Smooth muscle cell (in vitro differentiated cells): Measurements from ENCODE around the gene FSD2. TPM values are rescaled to one million over a fixed set of nuclear protein-coding genes. Genes with fewer than 3 reads are reported as not detected.

Source experiments
- DNase-seq: peaks from one replicate; lab custom pipeline; 2025; ENCODE audit not compliant: unreplicated experiment; lab: John Stamatoyannopoulos, UW
- H2AFZ ChIP-seq: fragments of 200-600 bp; sonication (generic); 2 replicates; pipeline ENCODE4 v1.6.0; 2016; ENCODE audit warnings: antibody characterized with exemption, low read depth, mild to moderate bottlenecking
- H3F3A ChIP-seq: fragments of 200-600 bp; sonication (generic); 2 replicates; pipeline ENCODE4 v1.6.0; 2017; ENCODE audit warnings: antibody characterized with exemption, low read depth
- H3K27ac ChIP-seq: fragments of 200-600 bp; sonication (generic); 2 replicates; pipeline ENCODE4 v1.5.1; 2016; ENCODE audit warnings: low read depth, mild to moderate bottlenecking
- H3K27me3 ChIP-seq: fragments of 200-600 bp; sonication (generic); 2 replicates; pipeline ENCODE4 v1.6.1; 2016; ENCODE audit warnings: low read depth, mild to moderate bottlenecking
- H3K36me3 ChIP-seq: fragments of 200-600 bp; sonication (generic); 2 replicates; pipeline ENCODE4 v1.5.1; 2016; ENCODE audit warnings: low read depth
- H3K4me1 ChIP-seq: fragments of 200-600 bp; sonication (generic); 2 replicates; pipeline ENCODE4 v1.5.1; 2016; ENCODE audit warnings: low read depth
- H3K4me2 ChIP-seq: fragments of 200-600 bp; sonication (generic); 2 replicates; pipeline ENCODE4 v1.6.0; 2016; ENCODE audit warnings: mild to moderate bottlenecking
- H3K4me3 ChIP-seq: fragments of 200-600 bp; sonication (generic); 2 replicates; pipeline ENCODE4 v1.5.1; 2016; ENCODE audit warnings: mild to moderate bottlenecking
- H3K79me2 ChIP-seq: fragments of 200-600 bp; sonication (generic); 2 replicates; pipeline ENCODE4 v1.6.0; 2016; ENCODE audit warnings: low read depth, mild to moderate bottlenecking
- H3K9ac ChIP-seq: fragments of 200-600 bp; sonication (generic); 2 replicates; pipeline ENCODE4 v1.6.0; 2016; ENCODE audit warnings: low read depth
- H3K9me3 ChIP-seq: fragments of 200-600 bp; sonication (generic); replicated peaks from 2 replicates; pipeline ENCODE4 v1.5.1; 2016; ENCODE audit warnings: low read depth
- H4K20me1 ChIP-seq: fragments of 200-600 bp; sonication (generic); 2 replicates; pipeline ENCODE4 v1.6.0; 2016; ENCODE audit warnings: low read depth
- CTCF ChIP-seq: fragments of 200-600 bp; sonication (generic); IDR thresholded peaks from 2 replicates; pipeline ENCODE4 v1.5.1; 2017; ENCODE audit warnings: borderline replicate concordance, mild to moderate bottlenecking, antibody characterized with exemption; ENCODE audit not compliant: insufficient read depth, poor library complexity, severe bottlenecking
- WGBS: methylation state at CpG from one replicate; pipeline ENCODE4 v1.1.7; 2016; ENCODE audit warnings: low lambda C conversion rate; 5-methylcytosine and 5-hydroxymethylcytosine counted together
- polyA plus RNA-seq: library from polyadenylated mRNA; unstranded; fragments of >200 nt; fragmentation: Nextera tagmentation; extraction: Ambion mirVana; gene quantifications from 2 replicates; pipeline ENCODE4 v1.2.1, GENCODE V29; 2016
- total RNA-seq: library from RNA; depleted of rRNA; stranded (reverse); fragments of >200 nt; gene quantifications from 2 replicates; pipeline ENCODE4 v1.2.3, GENCODE V29; 2014

Gene FSD2
- total and polyA plus RNA-seq, 2 experiments from 2014 or later = not detected

- H3K27me3 ChIP-seq = no peaks in the 10 kb centered on the region
- no peak overlapping the region for H3K4me3 ChIP-seq
- no peak overlapping the region for H2AFZ ChIP-seq
- no peak overlapping the region for H3K27ac ChIP-seq
- H3K9ac ChIP-seq = no peak overlapping the region
- H3K36me3 ChIP-seq = no peaks in the 10 kb centered on the region
- no peaks in the 10 kb centered on the region for H3K79me2 ChIP-seq
- no peaks in the 10 kb centered on the region for H3K9me3 ChIP-seq
- no peaks in the 10 kb centered on the region for H3F3A ChIP-seq
- no peaks in the 10 kb centered on the region for H4K20me1 ChIP-seq
- TF ChIP-seq CTCF = no peak
- no peak for DNase-seq
- H3K4me1 ChIP-seq = no peaks in the 10 kb centered on the region
- 76% methylated on average over 1 of the region's 1 CpG for WGBS
- H3K4me2 ChIP-seq = no peak overlapping the region
These were observed 13.8 kb downstream of the FSD2 start for GRCh38 chr15:82792068-82792467.

- no peaks in the 10 kb centered on the region for H3K79me2 ChIP-seq
- H4K20me1 ChIP-seq = no peaks in the 10 kb centered on the region
- no peak overlapping the region for H2AFZ ChIP-seq
- H3K9ac ChIP-seq = no peak overlapping the region
- no peak overlapping the region for H3K4me2 ChIP-seq
- H3K27me3 ChIP-seq = no peaks in the 10 kb centered on the region
- H3K36me3 ChIP-seq = no peaks in the 10 kb centered on the region
- no peak for TF ChIP-seq CTCF
- WGBS = 88% methylated on average over 11 of the region's 11 CpGs
- H3K4me3 ChIP-seq = no peak overlapping the region
- no peak for DNase-seq
- no peak overlapping the region for H3K27ac ChIP-seq
- H3K9me3 ChIP-seq = no peaks in the 10 kb centered on the region
- H3F3A ChIP-seq = no peaks in the 10 kb centered on the region
- no peaks in the 10 kb centered on the region for H3K4me1 ChIP-seq
These were observed 15.5 kb downstream of the FSD2 start for GRCh38 chr15:82790321-82790720.

GRCh38 chr15:82789491-82789890 lies 16.4 kb downstream of the FSD2 start:
- WGBS = 76% methylated on average over 1 of the region's 1 CpG
- Histone ChIP-seq H4K20me1 (no peaks in the 10 kb centered on the region), H3K27ac (no peak overlapping the region), H3K9ac (no peak overlapping the region), H3K79me2 (no peaks in the 10 kb centered on the region), H3K4me1 (no peaks in the 10 kb centered on the region), H3K9me3 (no peaks in the 10 kb centered on the region), H3K4me3 (no peak overlapping the region), H3K27me3 (no peaks in the 10 kb centered on the region), H3K36me3 (no peaks in the 10 kb centered on the region), H3K4me2 (no peak overlapping the region), H3F3A (no peaks in the 10 kb centered on the region), H2AFZ (no peak overlapping the region)
- no peak for TF ChIP-seq CTCF
- DNase-seq = no peak

DNA sequence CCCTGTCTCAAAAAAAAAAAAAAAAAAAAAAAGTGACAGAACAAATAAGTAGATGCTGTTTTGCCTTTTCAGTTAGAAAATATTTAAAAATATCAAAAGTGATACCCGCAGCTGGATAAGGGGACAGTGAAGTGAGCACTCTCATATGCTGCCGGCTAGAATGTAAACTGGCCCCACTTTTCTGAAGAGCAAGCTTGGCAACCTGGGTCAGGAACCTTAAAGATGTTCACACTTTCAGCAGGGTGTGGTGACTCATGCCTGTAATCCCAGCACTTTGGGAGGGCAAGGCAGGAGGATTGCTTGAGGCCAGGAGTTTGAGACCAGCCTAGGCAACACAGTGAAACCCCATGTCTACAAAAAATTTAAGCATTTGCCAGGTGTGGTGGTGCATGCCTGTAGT lies 17.4 kb downstream of the FSD2 start:
- H4K20me1 ChIP-seq = no peaks in the 10 kb centered on the region
- no peaks in the 10 kb centered on the region for H3F3A ChIP-seq
- no peak overlapping the region for H3K9ac ChIP-seq
- no peak for TF ChIP-seq CTCF
- no peaks in the 10 kb centered on the region for H3K4me1 ChIP-seq
- no peaks in the 10 kb centered on the region for H3K9me3 ChIP-seq
- 91% methylated on average over 2 of the region's 2 CpGs for WGBS
- no peaks in the 10 kb centered on the region for H3K27me3 ChIP-seq
- H3K79me2 ChIP-seq = no peaks in the 10 kb centered on the region
- H3K4me3 ChIP-seq = no peak overlapping the region
- no peak for DNase-seq
- no peaks in the 10 kb centered on the region for H3K36me3 ChIP-seq
- H3K27ac ChIP-seq = no peak overlapping the region
- H3K4me2 ChIP-seq = no peak overlapping the region
- H2AFZ ChIP-seq = no peak overlapping the region
